Panc1 (cell line): Measurements from ENCODE around the gene ANP32B. TPM values are rescaled to one million over a fixed set of nuclear protein-coding genes. Genes with fewer than 3 reads are reported as not detected.

Source experiments
- ATAC-seq: fragments of 200-7000 bp; cut with Tn5 transposase; 2 replicates; pipeline ENCODE4 v1.9.1; 2020; ENCODE audit warnings: mild to moderate bottlenecking, moderate library complexity
- BruUV-seq: library from RNA; stranded (reverse); fragments of 400-500 nt; replicated peaks from 2 replicates; lab custom pipeline; 2021; lab: Mats Ljungman, UMichigan
- CTCF ChIA-PET: fragments of 300-600 bp; sonication (Branson Sonifier 250); formaldehyde crosslinking; loops from one replicate; lab custom pipeline; 2022; ENCODE audit warnings: antibody characterized with exemption; lab: Charles Lee
- POLR2A ChIA-PET: fragments of 300-600 bp; sonication (Branson Sonifier 250); formaldehyde crosslinking; loops from one replicate; lab custom pipeline; 2022; ENCODE audit warnings: antibody characterized with exemption; lab: Charles Lee
- DNase-seq: peaks from one replicate; pipeline ENCODE4 v3.0.0-alpha.2; 2010; ENCODE audit warnings: low read depth, low spot score
- H3K27ac ChIP-seq: 2 replicates; pipeline ENCODE4 v1.5.1; 2011; ENCODE audit warnings: mild to moderate bottlenecking, low read length, inconsistent platforms
- H3K27me3 ChIP-seq: fragments of 200-500 bp; sonication (Bioruptor generic); 2 replicates; pipeline ENCODE4 v1.6.0; 2014; ENCODE audit warnings: low read length, inconsistent platforms; ENCODE audit not compliant: control insufficient read depth, insufficient read depth
- H3K36me3 ChIP-seq: fragments of 200-500 bp; sonication (Bioruptor generic); 2 replicates; pipeline ENCODE4 v1.5.1; 2014; ENCODE audit warnings: inconsistent platforms, mild to moderate bottlenecking, low read length, moderate library complexity; ENCODE audit not compliant: control insufficient read depth, insufficient read depth
- H3K4me1 ChIP-seq: 2 replicates; pipeline ENCODE4 v1.5.1; 2011; ENCODE audit warnings: inconsistent platforms, mild to moderate bottlenecking, low read length, moderate library complexity; ENCODE audit not compliant: control insufficient read depth, insufficient read depth
- H3K4me3 ChIP-seq, 2 experiments: 2 replicates each; pipeline ENCODE4 v1.5.1; 2011 to 2012; ENCODE audit warnings: low read depth in 2 of 2, low read length in 2 of 2, mild to moderate bottlenecking in 2 of 2, inconsistent platforms in 1 of 2, moderate library complexity in 1 of 2
- H3K9me3 ChIP-seq: fragments of 200-500 bp; sonication (Bioruptor generic); 2 replicates; pipeline ENCODE4 v1.5.1; 2014; ENCODE audit warnings: low read depth, mild to moderate bottlenecking, inconsistent platforms, low read length, moderate library complexity; ENCODE audit not compliant: control insufficient read depth, insufficient read depth
- POLR2AphosphoS5 ChIP-seq: IDR thresholded peaks from 2 replicates; pipeline ENCODE4 v1.6.1; 2012; ENCODE audit warnings: mild to moderate bottlenecking, low read depth, low read length, moderate library complexity
- SIN3A ChIP-seq: IDR thresholded peaks from 2 replicates; pipeline ENCODE4 v1.6.1; 2012; ENCODE audit warnings: low read depth, mild to moderate bottlenecking, low read length, moderate library complexity, borderline replicate concordance; ENCODE audit not compliant: insufficient read depth
- TCF7L2 ChIP-seq: IDR thresholded peaks from 2 replicates; pipeline ENCODE4 v1.6.1; 2011; ENCODE audit warnings: mild to moderate bottlenecking, low read depth, low read length, inconsistent platforms
- in situ Hi-C: cut with HindIII; loops from 2 replicates; pipeline ENCODE4 v1.10.0; 2016; ENCODE audit warnings: low sequenced_read_pairs, low pct_unique_long_range_greater_than_20kb
- intact Hi-C: fragments of 100-400 bp; cut with micrococcal nuclease; formaldehyde crosslinking; loops from one replicate; pipeline ENCODE4 v1.10.0; 2022; ENCODE audit not compliant: unreplicated experiment
- total RNA-seq: library from RNA; stranded (reverse); gene quantifications from one replicate; pipeline ENCODE4 v1.2.1, GENCODE V29; 2021; ENCODE audit not compliant: unreplicated experiment
- TF ChIP-seq, protein P1 (sequence below): fragments of 450-650 bp; IDR thresholded peaks from 2 replicates; pipeline ENCODE4 v1.5.1; 2017; ENCODE audit warnings: mild to moderate bottlenecking
- TF ChIP-seq, protein P2 (sequence below), 2 experiments: IDR thresholded peaks; 2 replicates each; pipeline ENCODE4 v1.6.1; 2011 to 2012; ENCODE audit warnings: low read depth in 2 of 2, control low read depth in 1 of 2, low read length in 1 of 2, mild to moderate bottlenecking in 1 of 2, moderate library complexity in 1 of 2; ENCODE audit not compliant: insufficient read depth in 1 of 2

The ANP32B gene
- total RNA-seq, 1 experiment from 2014 or later: 109 TPM

DNA sequence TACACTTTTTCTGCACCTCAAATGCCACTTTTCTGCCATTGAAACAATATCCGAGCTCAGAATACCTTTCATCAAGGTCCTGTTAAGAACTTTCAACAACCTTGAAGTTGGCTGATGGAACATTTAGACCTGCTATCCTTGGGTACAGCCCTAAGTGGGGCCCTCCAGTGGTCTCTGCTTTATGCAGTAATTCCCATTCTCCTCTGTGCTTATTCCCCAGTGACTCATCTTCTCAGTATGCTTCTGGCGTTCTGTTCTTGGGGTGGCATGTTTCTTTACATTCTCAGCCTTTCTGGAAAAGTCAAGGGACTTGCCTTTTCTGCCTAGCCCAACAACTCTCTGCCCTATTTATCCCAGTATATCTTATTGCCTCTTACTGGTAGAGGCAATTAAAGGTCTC lies 7.1 kb downstream of the ANP32B start:
- H3K4me1 ChIP-seq: peaks cover 46% of the 10 kb centered on the region

DNA sequence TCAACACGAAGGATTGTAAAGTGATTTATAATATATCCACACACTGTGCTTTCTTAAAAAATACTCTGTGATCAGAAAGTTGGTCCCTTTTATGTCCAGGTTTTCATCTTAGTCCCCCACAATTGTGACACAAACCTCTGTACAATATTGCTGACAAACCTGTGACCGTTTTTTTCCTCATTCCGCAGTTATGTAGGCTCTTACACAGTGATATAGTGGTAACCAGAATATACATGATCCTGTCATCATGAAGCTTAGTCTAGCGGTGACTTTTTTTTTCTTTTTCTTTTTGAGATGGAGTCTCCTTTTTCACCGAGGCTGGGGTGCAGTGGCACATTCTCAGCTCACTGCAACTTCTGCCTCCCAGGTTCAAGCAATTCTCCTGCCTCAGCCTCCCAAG lies 8.7 kb downstream of the ANP32B start:
- ChIA-PET POLR2A (no interaction called here), CTCF (no interaction called here)
- intact Hi-C loops (no loop called here), in situ Hi-C loops (no loop called here)
- DNase-seq (no peak), ATAC-seq (no peak)
- peaks cover 37% of the 10 kb centered on the region for H3K4me1 ChIP-seq
- H3K36me3 ChIP-seq: peaks cover 3% of the 10 kb centered on the region; the same call in 1 of the 2 replicates
- H3K9me3 ChIP-seq: no peaks in the 10 kb centered on the region
- no peak overlapping the region for H3K4me3 ChIP-seq
- BruUV-seq: no TSS peak
- no peaks in the 10 kb centered on the region for H3K27me3 ChIP-seq
- no peak for TF ChIP-seq TCF7L2
- no peak for TF ChIP-seq POLR2AphosphoS5
- TF ChIP-seq, protein P1, sequence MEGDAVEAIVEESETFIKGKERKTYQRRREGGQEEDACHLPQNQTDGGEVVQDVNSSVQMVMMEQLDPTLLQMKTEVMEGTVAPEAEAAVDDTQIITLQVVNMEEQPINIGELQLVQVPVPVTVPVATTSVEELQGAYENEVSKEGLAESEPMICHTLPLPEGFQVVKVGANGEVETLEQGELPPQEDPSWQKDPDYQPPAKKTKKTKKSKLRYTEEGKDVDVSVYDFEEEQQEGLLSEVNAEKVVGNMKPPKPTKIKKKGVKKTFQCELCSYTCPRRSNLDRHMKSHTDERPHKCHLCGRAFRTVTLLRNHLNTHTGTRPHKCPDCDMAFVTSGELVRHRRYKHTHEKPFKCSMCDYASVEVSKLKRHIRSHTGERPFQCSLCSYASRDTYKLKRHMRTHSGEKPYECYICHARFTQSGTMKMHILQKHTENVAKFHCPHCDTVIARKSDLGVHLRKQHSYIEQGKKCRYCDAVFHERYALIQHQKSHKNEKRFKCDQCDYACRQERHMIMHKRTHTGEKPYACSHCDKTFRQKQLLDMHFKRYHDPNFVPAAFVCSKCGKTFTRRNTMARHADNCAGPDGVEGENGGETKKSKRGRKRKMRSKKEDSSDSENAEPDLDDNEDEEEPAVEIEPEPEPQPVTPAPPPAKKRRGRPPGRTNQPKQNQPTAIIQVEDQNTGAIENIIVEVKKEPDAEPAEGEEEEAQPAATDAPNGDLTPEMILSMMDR: no peak
- TF ChIP-seq, protein P2, sequence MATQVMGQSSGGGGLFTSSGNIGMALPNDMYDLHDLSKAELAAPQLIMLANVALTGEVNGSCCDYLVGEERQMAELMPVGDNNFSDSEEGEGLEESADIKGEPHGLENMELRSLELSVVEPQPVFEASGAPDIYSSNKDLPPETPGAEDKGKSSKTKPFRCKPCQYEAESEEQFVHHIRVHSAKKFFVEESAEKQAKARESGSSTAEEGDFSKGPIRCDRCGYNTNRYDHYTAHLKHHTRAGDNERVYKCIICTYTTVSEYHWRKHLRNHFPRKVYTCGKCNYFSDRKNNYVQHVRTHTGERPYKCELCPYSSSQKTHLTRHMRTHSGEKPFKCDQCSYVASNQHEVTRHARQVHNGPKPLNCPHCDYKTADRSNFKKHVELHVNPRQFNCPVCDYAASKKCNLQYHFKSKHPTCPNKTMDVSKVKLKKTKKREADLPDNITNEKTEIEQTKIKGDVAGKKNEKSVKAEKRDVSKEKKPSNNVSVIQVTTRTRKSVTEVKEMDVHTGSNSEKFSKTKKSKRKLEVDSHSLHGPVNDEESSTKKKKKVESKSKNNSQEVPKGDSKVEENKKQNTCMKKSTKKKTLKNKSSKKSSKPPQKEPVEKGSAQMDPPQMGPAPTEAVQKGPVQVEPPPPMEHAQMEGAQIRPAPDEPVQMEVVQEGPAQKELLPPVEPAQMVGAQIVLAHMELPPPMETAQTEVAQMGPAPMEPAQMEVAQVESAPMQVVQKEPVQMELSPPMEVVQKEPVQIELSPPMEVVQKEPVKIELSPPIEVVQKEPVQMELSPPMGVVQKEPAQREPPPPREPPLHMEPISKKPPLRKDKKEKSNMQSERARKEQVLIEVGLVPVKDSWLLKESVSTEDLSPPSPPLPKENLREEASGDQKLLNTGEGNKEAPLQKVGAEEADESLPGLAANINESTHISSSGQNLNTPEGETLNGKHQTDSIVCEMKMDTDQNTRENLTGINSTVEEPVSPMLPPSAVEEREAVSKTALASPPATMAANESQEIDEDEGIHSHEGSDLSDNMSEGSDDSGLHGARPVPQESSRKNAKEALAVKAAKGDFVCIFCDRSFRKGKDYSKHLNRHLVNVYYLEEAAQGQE (IDR thresholded peaks at IDR 0.05; ENCODE audit: insufficient read depth in 1 of 2, low read depth in 2 of 2, low read length in 1 of 2): no peak
- no peak for TF ChIP-seq SIN3A
- H3K27ac ChIP-seq: no peak overlapping the region

More for the DNA sequence above, 7.1 kb downstream of the ANP32B start:
- TF ChIP-seq SIN3A (no peak), POLR2AphosphoS5 (no peak)
- TF ChIP-seq, protein P1: 0 out of 2 replicates have a peak, but pooled peaks have one; percentile 13
- TF ChIP-seq, protein P2 (IDR thresholded peaks at IDR 0.05; ENCODE audit: insufficient read depth in 1 of 2, low read depth in 2 of 2, low read length in 1 of 2): no peak
- H3K36me3 ChIP-seq: no peaks in the 10 kb centered on the region; the same call in 1 of the 2 replicates
- in situ Hi-C loops (no loop called here), intact Hi-C loops (no loop called here)
- ATAC-seq (0 out of 2 replicates have a peak, but pooled peaks have one; percentile 34), DNase-seq (no peak)
- no TSS peak for BruUV-seq
- CTCF ChIA-PET: no interaction called here
- no peak overlapping the region for H3K27ac ChIP-seq
- no peaks in the 10 kb centered on the region for H3K9me3 ChIP-seq
- POLR2A ChIA-PET: no interaction called here
- H3K4me3 ChIP-seq: no peak overlapping the region
- no peaks in the 10 kb centered on the region for H3K27me3 ChIP-seq
